ENCODE results near the gene ZDHHC5.

DNA sequence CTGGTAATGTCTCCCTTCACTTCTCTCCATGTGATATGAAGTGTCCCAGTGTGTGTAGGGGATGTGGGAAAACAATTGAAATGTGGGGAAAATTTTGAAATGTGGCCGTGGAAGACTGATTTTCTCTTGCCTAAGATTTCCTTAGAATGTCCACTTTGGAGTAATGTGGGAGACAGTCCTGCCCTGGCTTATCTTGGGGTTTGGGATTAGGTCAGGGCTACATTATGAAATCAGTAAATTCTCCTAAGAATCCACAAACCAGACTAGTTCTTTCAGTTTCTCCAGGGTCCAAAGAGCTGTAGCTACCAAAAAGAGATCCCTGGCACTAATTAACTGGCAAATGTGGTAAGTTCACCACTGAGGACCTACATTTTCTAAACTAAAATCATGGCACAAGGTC, 41.0 kb upstream of the ZDHHC5 start:
- TF ChIP-seq, protein P1, sequence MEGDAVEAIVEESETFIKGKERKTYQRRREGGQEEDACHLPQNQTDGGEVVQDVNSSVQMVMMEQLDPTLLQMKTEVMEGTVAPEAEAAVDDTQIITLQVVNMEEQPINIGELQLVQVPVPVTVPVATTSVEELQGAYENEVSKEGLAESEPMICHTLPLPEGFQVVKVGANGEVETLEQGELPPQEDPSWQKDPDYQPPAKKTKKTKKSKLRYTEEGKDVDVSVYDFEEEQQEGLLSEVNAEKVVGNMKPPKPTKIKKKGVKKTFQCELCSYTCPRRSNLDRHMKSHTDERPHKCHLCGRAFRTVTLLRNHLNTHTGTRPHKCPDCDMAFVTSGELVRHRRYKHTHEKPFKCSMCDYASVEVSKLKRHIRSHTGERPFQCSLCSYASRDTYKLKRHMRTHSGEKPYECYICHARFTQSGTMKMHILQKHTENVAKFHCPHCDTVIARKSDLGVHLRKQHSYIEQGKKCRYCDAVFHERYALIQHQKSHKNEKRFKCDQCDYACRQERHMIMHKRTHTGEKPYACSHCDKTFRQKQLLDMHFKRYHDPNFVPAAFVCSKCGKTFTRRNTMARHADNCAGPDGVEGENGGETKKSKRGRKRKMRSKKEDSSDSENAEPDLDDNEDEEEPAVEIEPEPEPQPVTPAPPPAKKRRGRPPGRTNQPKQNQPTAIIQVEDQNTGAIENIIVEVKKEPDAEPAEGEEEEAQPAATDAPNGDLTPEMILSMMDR (IDR thresholded peaks at IDR 0.05) = no peak
- TF ChIP-seq POLR2A (IDR thresholded peaks at IDR 0.05) = no peak
